ENCODE results near the gene AFF4.
"Not testable (repeated sequence)": the region's sequence is repeated elsewhere in the genome, so short reads cannot be mapped to it uniquely, and the experiment has no call there.

Gene AFF4

DNA sequence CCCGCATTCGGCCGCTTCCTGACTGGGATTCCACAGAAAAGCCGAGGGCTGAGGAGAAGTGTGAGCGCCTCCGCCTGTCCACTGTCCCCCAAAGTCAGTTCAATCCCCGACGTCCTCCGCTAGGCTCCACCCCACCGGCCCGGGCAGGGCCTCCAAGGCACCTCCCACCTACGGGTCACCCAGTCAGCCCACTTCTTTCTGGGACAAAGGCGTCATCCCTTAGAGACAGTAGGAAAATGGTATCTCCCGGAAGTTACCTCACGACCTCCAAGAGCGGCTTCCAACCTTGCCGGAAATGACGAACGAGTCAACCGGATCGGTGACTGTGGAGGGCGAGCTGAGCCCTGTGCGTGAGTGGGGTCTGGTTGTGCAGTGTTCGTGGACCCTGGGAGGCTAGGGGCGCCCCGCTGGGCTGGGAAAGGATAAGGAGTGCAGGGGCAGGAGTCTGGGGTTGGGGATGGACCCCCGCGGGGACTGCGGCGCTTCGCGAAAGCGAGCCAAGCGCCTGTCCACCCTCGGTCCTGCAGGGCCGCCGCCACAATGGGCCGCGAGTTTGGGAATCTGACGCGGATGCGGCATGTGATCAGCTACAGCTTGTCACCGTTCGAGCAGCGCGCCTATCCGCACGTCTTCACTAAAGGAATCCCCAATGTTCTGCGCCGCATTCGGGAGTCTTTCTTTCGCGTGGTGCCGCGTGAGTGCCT, 96.9 kb downstream of the AFF4 start, which contains the start of the genes GDF9 and UQCRQ:
TSS of gene GDF9 (minus strand) at position 128 of the 704 bp plus-strand sequence. CDS start 1,936 bp downstream, outside the sequence.
TSS of gene UQCRQ (plus strand) at position 301 of the 704 bp plus-strand sequence. CDS start at position 541, 240 bp downstream.
- Mint-ChIP-seq H3K4me3 (peak within 1 kb of the TSS; percentile 99), H3K27me3 (ENCODE audit: low read depth) (no peaks in the 10 kb centered on the region), H3K9me3 (no peaks in the 10 kb centered on the region), H3K36me3 (ENCODE audit: low read depth) (peaks cover 21% of the 10 kb centered on the region), H3K27ac (peak within 1 kb of the TSS; percentile 99), H3K4me1 (ENCODE audit: low read depth) (peaks cover 24% of the 10 kb centered on the region)

DNA sequence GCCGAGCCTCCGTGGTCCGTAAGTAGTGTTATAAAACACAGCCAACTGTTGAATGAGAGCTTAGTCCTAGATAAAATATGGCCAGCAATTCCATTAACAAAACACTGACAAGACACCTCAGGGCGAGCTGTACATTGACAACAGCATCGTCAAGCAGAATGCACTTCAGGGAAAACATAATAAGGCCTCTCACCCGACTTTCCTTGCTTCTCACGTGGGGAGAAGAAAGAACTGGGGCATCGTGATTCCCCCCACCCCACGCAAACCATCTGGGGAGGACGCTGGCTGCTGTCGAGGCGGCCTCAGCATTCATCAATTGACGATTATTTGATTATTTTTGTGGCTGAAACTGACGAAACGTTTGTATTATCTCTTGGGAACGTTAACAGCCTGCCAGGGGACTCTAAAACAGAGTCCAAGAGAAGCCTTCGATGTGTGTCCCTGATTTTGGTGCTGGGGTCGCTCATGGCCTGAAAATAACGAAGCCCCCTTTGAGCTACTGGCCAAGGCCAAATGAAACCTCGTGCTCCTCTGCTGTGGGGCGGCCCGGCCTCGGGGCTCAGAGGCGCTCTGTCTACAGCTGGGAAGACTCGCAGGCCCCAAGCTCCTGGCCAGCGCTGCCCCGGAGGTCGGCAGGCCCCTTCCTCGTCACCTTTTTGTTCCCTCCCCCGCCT, 97.6 kb downstream of the AFF4 start:
- Mint-ChIP-seq H3K27ac (peak overlapping the region; percentile 99), H3K36me3 (ENCODE audit: low read depth) (peaks cover 21% of the 10 kb centered on the region), H3K4me1 (ENCODE audit: low read depth) (peaks cover 24% of the 10 kb centered on the region), H3K27me3 (ENCODE audit: low read depth) (no peaks in the 10 kb centered on the region), H3K4me3 (peak overlapping the region; percentile 99), H3K9me3 (no peaks in the 10 kb centered on the region)

DNA sequence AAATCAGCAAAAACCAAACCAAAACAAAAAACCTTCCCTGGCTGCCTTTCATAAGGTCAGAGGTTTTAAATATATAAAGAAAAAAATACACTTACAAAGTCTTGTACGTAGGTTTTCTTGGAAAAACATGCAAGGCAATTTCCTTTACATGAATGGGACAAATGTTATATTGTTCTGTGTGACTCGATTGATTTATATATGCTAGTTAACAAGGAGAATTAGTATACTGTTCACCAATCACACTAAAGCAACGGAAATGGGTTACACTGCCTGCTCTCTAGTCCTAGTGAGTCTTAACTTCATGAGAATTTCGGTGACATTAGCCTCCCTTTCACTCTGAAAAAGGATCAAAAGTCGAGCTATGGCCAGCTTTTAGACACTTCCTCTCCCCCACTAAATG, 102.7 kb downstream of the AFF4 start:
- Mint-ChIP-seq H3K4me1 (ENCODE audit: low read depth) (peaks cover 5% of the 10 kb centered on the region), H3K36me3 (ENCODE audit: low read depth) (no peaks in the 10 kb centered on the region), H3K27ac (no peak overlapping the region), H3K27me3 (ENCODE audit: low read depth) (peaks cover 8% of the 10 kb centered on the region), H3K4me3 (no peak overlapping the region), H3K9me3 (no peaks in the 10 kb centered on the region)

DNA sequence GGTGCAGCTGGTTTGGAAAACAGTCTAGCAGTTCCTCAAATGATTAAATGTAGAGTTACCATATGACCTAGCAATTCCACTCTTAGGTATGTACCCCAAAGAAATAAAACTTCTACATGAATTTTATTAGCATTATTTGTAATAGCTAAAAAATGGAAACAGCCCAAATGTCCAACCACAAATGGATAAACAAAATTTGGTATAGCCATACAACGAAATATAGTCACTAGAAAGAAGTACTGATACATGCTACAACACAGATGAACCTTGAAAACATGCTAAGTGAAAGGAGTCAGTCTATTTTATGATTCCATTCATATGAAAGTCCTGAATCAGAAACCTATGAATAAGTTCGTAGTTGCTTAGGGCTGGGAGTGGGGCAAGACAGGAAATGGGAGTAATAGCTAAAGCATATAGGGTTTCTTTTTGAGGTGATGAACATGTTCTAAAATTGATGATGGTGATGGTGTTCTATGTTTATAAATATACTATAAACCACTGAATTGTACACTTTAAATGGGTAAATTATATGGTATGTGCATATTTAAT, 103.5 kb downstream of the AFF4 start:
- Mint-ChIP-seq H3K4me3 (no peak overlapping the region), H3K36me3 (ENCODE audit: low read depth) (no peaks in the 10 kb centered on the region), H3K27me3 (ENCODE audit: low read depth) (peaks cover 8% of the 10 kb centered on the region), H3K27ac (no peak overlapping the region), H3K4me1 (ENCODE audit: low read depth) (no peaks in the 10 kb centered on the region), H3K9me3 (no peaks in the 10 kb centered on the region)

DNA sequence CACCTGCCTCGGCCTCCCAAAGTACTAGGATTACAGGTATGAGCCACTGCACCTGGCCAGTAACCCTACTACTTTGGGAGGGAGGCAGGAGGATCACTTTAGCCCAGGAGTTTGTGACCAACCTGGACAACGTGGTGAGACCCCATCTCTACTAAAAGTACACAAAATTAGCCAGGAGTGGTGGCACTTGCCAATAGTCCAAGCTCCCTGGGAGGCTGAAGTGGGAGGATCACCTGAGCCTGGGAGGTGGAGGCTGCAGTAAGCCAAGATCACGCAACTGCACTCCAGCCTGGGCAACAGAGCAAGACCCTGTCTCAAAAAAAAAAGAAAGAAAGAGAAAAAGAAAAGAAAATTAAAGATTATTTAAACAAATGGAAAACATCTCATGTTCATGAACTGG, 107.4 kb downstream of the AFF4 start:
- Mint-ChIP-seq H3K4me1 (ENCODE audit: low read depth) (peaks cover 2% of the 10 kb centered on the region), H3K27ac (no peak overlapping the region), H3K36me3 (ENCODE audit: low read depth) (no peaks in the 10 kb centered on the region), H3K9me3 (no peaks in the 10 kb centered on the region), H3K27me3 (ENCODE audit: low read depth) (peaks cover 11% of the 10 kb centered on the region), H3K4me3 (no peak overlapping the region)

DNA sequence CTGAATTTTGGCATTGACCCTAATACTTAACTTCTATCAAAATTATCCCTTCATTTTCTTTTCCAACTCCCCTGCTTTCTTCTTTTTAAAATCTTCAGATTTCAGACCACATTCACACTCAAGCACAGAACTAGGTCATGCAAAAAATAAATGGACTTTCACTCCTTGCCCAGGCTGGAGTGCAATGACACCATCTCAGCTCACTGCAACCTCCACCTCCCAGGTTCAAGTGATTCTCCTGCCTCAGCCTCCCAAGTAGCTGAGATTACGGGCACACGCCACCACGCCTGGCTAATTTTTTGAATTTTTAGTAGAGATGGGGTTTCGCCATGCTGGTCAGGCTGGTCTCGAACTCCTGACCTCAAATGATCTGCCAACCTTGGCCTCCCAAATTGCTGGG, 108.4 kb downstream of the AFF4 start:
- not testable (repeated sequence) for H3K36me3 Mint-ChIP-seq (ENCODE audit: low read depth); H3K9me3 Mint-ChIP-seq; H3K27ac Mint-ChIP-seq; H3K4me1 Mint-ChIP-seq (ENCODE audit: low read depth); H3K4me3 Mint-ChIP-seq
- peaks cover 13% of the 10 kb centered on the region for H3K27me3 Mint-ChIP-seq (ENCODE audit: low read depth)

DNA sequence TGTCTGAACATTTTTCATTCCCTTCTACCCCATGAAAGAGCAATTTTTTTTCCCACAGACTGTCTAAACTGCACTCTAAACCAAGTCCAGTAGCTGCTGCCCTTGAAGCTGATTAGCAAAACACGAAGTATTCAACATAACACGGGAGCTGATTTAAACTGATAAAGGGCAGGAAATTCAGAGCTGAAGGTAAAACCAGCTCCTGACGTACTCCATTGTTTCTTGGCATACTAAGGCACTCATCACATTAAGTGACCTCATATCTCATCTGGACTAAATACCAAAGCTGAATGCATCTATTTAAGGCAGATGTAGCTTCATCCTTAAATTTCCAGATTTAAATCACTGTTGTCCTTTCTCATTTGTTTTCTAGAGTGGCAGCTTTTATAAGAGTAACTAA, 109.1 kb downstream of the AFF4 start:
- Mint-ChIP-seq H3K9me3 (no peaks in the 10 kb centered on the region), H3K4me3 (no peak overlapping the region), H3K4me1 (ENCODE audit: low read depth) (peaks cover 4% of the 10 kb centered on the region)

DNA sequence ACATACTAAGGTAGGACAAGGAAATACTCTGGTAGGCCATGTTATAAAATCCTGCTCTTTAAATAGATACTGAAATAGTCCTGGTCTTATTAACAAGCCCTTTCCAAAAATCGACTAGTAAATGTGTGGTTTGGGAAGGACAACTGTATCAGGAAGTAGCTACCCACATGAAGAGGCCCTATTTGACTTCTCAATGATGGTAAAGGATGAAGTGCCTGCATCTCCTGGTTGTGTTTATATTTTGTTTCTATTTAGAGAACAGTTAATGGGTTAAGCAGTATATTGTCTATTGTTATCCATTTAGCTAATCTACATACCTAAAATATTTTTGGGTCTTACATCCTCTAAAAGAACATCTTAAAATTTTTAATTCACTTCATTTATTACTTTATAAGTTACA, 109.6 kb downstream of the AFF4 start:
- Mint-ChIP-seq H3K4me3 (no peak overlapping the region), H3K27ac (no peak overlapping the region), H3K27me3 (ENCODE audit: low read depth) (peaks cover 14% of the 10 kb centered on the region)

More for the DNA sequence above, 109.1 kb downstream of the AFF4 start:
- Mint-ChIP-seq H3K27ac (no peak overlapping the region), H3K27me3 (ENCODE audit: low read depth) (peaks cover 16% of the 10 kb centered on the region), H3K36me3 (ENCODE audit: low read depth) (no peaks in the 10 kb centered on the region)

DNA sequence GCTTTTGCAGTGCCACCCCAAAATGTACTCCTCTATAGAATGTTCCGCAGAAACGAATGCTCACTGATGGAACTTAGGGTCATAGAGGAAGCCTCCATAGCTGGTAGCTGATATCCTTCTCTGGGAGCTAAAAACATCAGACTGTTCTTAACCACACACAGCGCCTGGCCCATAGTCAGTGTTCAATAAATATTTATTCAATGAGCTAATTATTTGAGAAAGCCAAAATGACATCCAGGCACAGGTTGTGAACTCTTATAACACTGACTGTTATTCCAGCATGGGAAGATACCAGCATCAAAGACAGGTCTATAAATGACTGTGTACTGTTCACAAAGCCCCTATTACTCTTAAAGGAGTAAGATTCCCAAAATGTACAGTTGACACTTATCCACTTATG, 110.1 kb downstream of the AFF4 start:
- Mint-ChIP-seq H3K27ac (no peak overlapping the region), H3K27me3 (ENCODE audit: low read depth) (peaks cover 14% of the 10 kb centered on the region), H3K4me3 (no peak overlapping the region), H3K4me1 (ENCODE audit: low read depth) (peaks cover 4% of the 10 kb centered on the region), H3K36me3 (ENCODE audit: low read depth) (no peaks in the 10 kb centered on the region), H3K9me3 (no peaks in the 10 kb centered on the region)

More for the DNA sequence above, 109.6 kb downstream of the AFF4 start:
- H3K9me3 Mint-ChIP-seq: no peaks in the 10 kb centered on the region
- no peaks in the 10 kb centered on the region for H3K36me3 Mint-ChIP-seq (ENCODE audit: low read depth)
- peaks cover 4% of the 10 kb centered on the region for H3K4me1 Mint-ChIP-seq (ENCODE audit: low read depth)

DNA sequence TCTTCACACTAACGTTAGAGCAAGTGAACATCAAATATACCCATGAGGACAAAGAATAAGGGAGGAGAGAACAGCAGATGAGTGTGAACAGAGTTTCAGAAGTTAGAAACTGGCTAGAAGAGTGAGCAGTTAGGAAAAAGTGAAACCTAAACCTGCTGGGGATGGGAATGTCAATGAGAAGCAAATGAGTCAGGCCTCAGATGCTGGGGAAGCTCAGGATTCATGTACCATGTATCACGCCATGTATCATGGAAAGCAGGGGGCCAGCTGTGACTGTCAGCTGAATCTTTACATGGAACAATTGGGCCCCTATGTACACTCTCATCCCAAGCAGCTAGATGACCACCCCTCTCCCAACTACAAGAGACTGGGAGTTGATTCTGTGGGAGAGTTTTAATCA, 113.4 kb downstream of the AFF4 start:
- peaks cover 4% of the 10 kb centered on the region for H3K4me1 Mint-ChIP-seq (ENCODE audit: low read depth)
- H3K36me3 Mint-ChIP-seq (ENCODE audit: low read depth): no peaks in the 10 kb centered on the region
- no peak overlapping the region for H3K4me3 Mint-ChIP-seq
- H3K27ac Mint-ChIP-seq: no peak overlapping the region
- peaks cover 12% of the 10 kb centered on the region for H3K27me3 Mint-ChIP-seq (ENCODE audit: low read depth)
- H3K9me3 Mint-ChIP-seq: no peaks in the 10 kb centered on the region

DNA sequence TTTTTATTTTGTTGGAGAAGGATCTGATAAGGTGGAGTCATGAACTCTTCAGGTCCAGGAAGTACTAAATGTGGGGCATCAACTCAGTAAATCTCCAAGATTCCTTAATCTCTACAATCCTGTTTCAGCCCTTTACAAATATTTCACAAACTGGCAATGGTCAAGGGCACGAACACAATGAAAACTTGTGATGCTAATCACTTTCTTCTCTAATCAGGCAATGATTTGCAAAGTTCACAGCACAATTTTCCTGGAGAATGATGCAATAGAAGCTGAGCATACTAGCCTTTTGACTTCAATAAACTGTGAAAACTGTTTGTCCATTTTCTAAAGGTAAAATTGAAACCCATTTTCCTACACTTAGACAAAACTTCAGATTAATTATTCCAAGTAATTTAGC, 114.1 kb downstream of the AFF4 start:
- Mint-ChIP-seq H3K27me3 (ENCODE audit: low read depth) (peaks cover 11% of the 10 kb centered on the region), H3K36me3 (ENCODE audit: low read depth) (no peaks in the 10 kb centered on the region), H3K9me3 (no peaks in the 10 kb centered on the region), H3K4me1 (ENCODE audit: low read depth) (peaks cover 4% of the 10 kb centered on the region), H3K27ac (no peak overlapping the region), H3K4me3 (no peak overlapping the region)

DNA sequence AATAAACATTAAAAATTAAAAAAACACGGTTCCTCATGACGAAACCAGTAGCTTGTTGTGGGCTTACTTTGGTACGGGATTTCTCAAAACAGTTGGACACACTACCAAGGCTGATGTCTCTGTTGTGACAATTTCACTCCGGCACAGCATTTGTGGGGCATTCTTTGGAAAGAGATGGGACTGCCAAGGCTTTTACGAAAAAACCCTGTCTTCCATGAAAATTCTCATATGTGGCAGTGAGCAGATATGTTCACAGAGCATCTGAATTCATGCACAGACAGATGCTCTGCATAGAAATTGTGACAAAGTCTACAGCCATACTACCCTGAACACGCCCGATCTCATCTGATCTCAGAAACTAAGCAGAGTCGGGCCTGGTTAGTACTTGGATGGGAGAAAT, 115.2 kb downstream of the AFF4 start:
- Mint-ChIP-seq H3K27me3 (ENCODE audit: low read depth) (peaks cover 9% of the 10 kb centered on the region), H3K36me3 (ENCODE audit: low read depth) (no peaks in the 10 kb centered on the region), H3K4me1 (ENCODE audit: low read depth) (peaks cover 2% of the 10 kb centered on the region), H3K27ac (no peak overlapping the region), H3K4me3 (no peak overlapping the region), H3K9me3 (no peaks in the 10 kb centered on the region)

DNA sequence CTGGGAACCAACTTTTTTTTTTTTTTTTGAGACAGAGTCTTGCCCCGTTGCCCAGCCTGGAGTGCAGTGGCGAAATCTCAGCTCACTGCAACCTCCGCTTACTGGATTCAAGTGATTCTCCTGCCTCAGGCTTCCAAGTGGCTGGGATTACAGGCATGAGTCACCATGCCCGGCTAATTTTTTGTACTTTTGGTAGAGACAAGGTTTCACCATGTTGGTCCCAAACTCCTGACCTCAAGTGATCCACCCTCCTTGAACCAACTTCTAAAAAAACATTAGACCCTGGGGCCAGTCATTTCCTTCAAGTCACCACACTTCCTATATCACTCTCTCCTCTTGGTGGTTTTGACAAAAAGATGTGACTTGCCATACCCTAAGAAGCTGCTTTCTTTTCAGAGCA, 122.1 kb downstream of the AFF4 start:
- no peak overlapping the region for H3K4me3 Mint-ChIP-seq
- peaks cover 2% of the 10 kb centered on the region for H3K4me1 Mint-ChIP-seq (ENCODE audit: low read depth)
- no peaks in the 10 kb centered on the region for H3K36me3 Mint-ChIP-seq (ENCODE audit: low read depth)
- no peaks in the 10 kb centered on the region for H3K9me3 Mint-ChIP-seq
- H3K27ac Mint-ChIP-seq: no peak overlapping the region
- peaks cover 4% of the 10 kb centered on the region for H3K27me3 Mint-ChIP-seq (ENCODE audit: low read depth)

DNA sequence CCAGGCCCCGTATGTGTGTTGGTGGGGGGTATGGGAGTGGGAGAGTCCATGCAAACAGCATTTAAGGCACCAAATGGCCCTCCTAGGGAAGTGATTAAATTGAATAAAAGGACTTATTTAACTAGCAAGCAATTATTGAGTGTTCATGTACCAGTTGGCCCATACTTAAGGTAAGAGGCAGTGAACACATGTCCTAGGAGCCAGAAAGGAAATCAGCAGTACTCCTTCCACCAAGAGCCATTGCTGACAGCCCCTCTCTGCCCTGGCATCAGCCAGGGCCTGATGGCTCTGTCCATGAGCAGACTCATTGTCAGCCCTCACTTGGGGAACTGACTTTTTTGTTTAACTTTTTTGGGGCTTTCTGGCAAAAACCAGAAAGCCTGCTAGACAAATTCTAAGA, 122.5 kb downstream of the AFF4 start:
- Mint-ChIP-seq H3K4me1 (ENCODE audit: low read depth) (peaks cover 2% of the 10 kb centered on the region), H3K4me3 (no peak overlapping the region), H3K27ac (no peak overlapping the region), H3K27me3 (ENCODE audit: low read depth) (peaks cover 4% of the 10 kb centered on the region), H3K9me3 (no peaks in the 10 kb centered on the region), H3K36me3 (ENCODE audit: low read depth) (no peaks in the 10 kb centered on the region)

DNA sequence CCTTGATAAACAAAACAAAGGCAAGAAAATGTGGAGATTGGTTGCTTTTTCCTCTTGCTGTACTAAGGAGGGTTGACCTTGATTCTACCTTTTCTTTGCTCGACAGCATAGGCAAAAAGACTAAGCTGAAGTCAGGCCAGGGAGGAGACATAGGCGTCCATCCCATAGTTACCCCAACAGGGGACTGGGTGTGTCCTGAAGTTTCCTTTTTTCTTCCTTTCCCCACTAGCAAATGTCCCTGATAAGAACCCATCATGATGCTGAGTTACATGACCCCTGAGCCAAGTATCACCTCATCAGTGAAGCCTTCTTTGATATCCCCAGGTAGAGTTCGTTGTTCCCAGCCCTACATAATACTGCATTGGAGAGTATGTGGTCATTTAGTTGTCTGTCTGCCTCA, 123.1 kb downstream of the AFF4 start:
- Mint-ChIP-seq H3K27me3 (ENCODE audit: low read depth) (peaks cover 4% of the 10 kb centered on the region), H3K4me3 (no peak overlapping the region), H3K4me1 (ENCODE audit: low read depth) (peaks cover 2% of the 10 kb centered on the region), H3K9me3 (no peaks in the 10 kb centered on the region), H3K27ac (no peak overlapping the region), H3K36me3 (ENCODE audit: low read depth) (no peaks in the 10 kb centered on the region)

Data from T-helper 1 cell treated with Interleukin-12 subunit alpha and Interleukin-12 subunit beta and Interleukin-4 antibody, amounts not matched to agents 30 μg/mL and 1 μg/mL, for 36 hours (primary cell).